Measurements from ENCODE around the gene PKD1L1. TPM values are rescaled to one million over a fixed set of nuclear protein-coding genes. Genes with fewer than 3 reads are reported as not detected.

The PKD1L1 gene
- total and polyA plus RNA-seq, 2 experiments from 2014 or later: 0.15 to 0.54 TPM

DNA sequence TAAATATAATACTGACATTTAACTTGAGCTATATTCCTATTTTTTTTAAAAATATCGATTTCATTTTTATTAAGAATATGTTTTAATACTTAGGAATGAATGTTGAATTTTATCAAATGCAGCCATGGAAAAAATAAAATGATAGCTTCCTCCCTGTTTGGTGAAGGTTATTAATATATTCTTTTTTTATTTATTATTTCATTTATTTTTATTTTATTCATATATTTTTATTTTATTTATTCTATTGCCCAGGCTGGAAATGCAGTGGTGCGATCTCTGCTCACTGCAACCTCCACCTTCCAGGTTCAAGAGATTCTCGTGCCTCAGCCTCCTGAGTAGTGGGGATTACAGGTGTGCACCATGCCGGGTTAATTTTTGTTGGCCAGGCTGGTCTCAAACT is 160.2 kb downstream of the PKD1L1 start:
- no peak overlapping the region for H3K27ac ChIP-seq
- no peaks in the 10 kb centered on the region for H3K4me1 ChIP-seq (ENCODE audit: low read depth)
- no peak overlapping the region for H3K4me3 ChIP-seq
- H3K9me3 ChIP-seq (ENCODE audit: low read depth): no peaks in the 10 kb centered on the region
- H3K36me3 ChIP-seq: no peaks in the 10 kb centered on the region
- no peaks in the 10 kb centered on the region for H3K27me3 ChIP-seq
- DNase-seq (ENCODE audit: low read depth in 1 of 2, low spot score in 1 of 2): no peak
- TF ChIP-seq CTCF (IDR thresholded peaks at IDR 0.05; ENCODE audit: low read depth, low read length): no peak

- Histone ChIP-seq H3K4me1 (ENCODE audit: low read depth) (no peaks in the 10 kb centered on the region), H3K27ac (no peak overlapping the region), H3K27me3 (no peaks in the 10 kb centered on the region), H3K4me3 (no peak overlapping the region), H3K9me3 (ENCODE audit: low read depth) (no peaks in the 10 kb centered on the region), H3K36me3 (no peaks in the 10 kb centered on the region)
- no peak for TF ChIP-seq CTCF (IDR thresholded peaks at IDR 0.05; ENCODE audit: low read depth, low read length)
- no peak for DNase-seq (ENCODE audit: low read depth in 1 of 2, low spot score in 1 of 2)
Observed at GRCh38 chr7:47787249-47788069, 160.8 kb downstream of the PKD1L1 start.

DNA sequence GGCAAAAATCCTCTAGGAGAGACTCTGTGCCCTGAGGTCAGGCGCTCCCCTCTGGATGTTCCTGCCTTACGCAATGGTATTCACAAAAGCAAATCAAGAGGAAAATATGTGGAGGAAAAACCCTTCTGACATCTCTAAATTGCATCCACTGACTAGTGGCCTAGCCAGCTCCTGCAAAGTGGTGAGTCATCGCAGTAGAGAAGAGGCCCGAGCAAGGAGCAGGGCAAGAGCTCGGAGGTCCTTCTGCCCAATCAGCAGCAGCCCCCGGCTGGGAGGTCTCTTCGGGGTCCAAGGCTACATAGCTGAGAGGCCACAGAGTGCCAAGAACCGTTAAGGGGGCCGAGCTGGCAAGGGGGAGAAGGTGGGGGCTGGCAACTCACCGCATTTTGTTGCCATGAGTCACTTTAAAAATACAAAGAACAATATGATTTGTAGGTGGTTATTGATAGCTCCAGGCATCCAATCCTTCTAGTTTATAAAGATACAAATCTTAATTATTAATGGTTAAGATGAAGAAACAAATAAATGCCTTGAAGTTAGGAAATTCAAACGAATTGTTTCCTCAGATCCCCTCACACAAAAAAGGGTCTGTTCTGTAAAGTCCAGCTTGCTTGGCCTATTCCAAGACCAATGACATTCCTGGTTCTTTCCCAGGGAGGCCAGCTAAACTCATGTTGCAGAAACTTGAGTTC is 161.6 kb downstream of the PKD1L1 start:
- DNase-seq (ENCODE audit: low read depth in 1 of 2, low spot score in 1 of 2): peak in 1 of 2 donors; percentile 99
- no peaks in the 10 kb centered on the region for H3K4me1 ChIP-seq (ENCODE audit: low read depth)
- H3K27me3 ChIP-seq: no peaks in the 10 kb centered on the region

DNA sequence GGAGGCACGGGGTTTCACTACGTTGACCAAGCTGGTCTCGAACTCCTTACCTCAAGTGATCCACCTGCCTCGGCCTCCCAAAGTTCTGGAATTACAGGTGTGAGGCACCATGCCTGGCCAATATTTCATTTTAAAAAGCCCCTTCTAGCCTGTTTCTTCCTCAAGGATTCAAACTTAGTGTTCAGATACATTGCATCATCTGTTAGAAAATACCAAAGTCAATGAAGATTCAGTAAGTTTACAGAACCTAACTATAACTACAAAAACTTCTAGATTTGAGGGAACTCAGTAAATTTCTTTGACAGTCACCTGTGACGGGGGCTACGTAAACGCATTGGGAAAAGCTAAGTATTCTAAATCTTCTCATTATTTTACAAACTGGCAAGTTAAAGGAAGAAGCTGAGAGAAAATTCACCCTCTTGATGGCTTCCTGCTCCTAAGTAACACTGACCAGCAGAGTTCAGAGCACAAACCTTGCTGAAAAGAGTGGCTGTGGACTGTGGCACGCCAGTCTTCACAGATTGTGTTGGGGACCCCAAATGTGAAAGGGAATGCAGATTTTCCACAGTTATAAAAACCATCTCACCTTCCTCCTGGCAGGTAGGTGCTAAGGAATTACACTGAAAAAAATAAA is 162.2 kb downstream of the PKD1L1 start:
- no peak for TF ChIP-seq CTCF (IDR thresholded peaks at IDR 0.05; ENCODE audit: low read depth, low read length)
- no peak overlapping the region for H3K4me3 ChIP-seq
- no peaks in the 10 kb centered on the region for H3K9me3 ChIP-seq (ENCODE audit: low read depth)
- H3K27ac ChIP-seq: no peak overlapping the region
- H3K4me1 ChIP-seq (ENCODE audit: low read depth): no peaks in the 10 kb centered on the region
- H3K36me3 ChIP-seq: no peaks in the 10 kb centered on the region
- H3K27me3 ChIP-seq: no peaks in the 10 kb centered on the region
- DNase-seq (ENCODE audit: low read depth in 1 of 2, low spot score in 1 of 2): no peak

More for the DNA sequence above, 161.6 kb downstream of the PKD1L1 start:
- H3K27ac ChIP-seq: no peak overlapping the region
- no peaks in the 10 kb centered on the region for H3K9me3 ChIP-seq (ENCODE audit: low read depth)
- no peak for TF ChIP-seq CTCF (IDR thresholded peaks at IDR 0.05; ENCODE audit: low read depth, low read length)
- H3K36me3 ChIP-seq: no peaks in the 10 kb centered on the region
- no peak overlapping the region for H3K4me3 ChIP-seq

- Histone ChIP-seq H3K4me3 (no peak overlapping the region), H3K36me3 (no peaks in the 10 kb centered on the region), H3K9me3 (ENCODE audit: low read depth) (no peaks in the 10 kb centered on the region), H3K4me1 (ENCODE audit: low read depth) (no peaks in the 10 kb centered on the region), H3K27ac (no peak overlapping the region), H3K27me3 (no peaks in the 10 kb centered on the region)
- DNase-seq (ENCODE audit: low read depth in 1 of 2, low spot score in 1 of 2): peak in 1 of 2 donors; percentile 95
- no peak for TF ChIP-seq CTCF (IDR thresholded peaks at IDR 0.05; ENCODE audit: low read depth, low read length)
Observed at GRCh38 chr7:47783456-47784223, 164.6 kb downstream of the PKD1L1 start.
